HEK293T (cell line): ENCODE results near the gene PRSS3.
"Not testable (repeated sequence)": the region's sequence is repeated elsewhere in the genome, so short reads cannot be mapped to it uniquely, and the experiment has no call there.

Experiments used
- ARNT ChIP-seq: fragments of 450-650 bp; IDR thresholded peaks from 2 replicates; pipeline ENCODE4 v1.6.1; 2017; ENCODE audit warnings: mild to moderate bottlenecking
- BHLHE40 ChIP-seq: fragments of 450-650 bp; IDR thresholded peaks from 2 replicates; pipeline ENCODE4 v1.6.1; 2016; ENCODE audit warnings: mild to moderate bottlenecking, moderate library complexity, borderline replicate concordance
- CTBP1 ChIP-seq: fragments of 450-650 bp; IDR thresholded peaks from 2 replicates; pipeline ENCODE4 v1.6.1; 2016; ENCODE audit warnings: borderline replicate concordance
- ELF4 ChIP-seq: fragments of 450-650 bp; IDR thresholded peaks from 2 replicates; pipeline ENCODE4 v1.6.1; 2017; ENCODE audit warnings: antibody characterized with exemption
- FOXK2 ChIP-seq: fragments of 450-650 bp; IDR thresholded peaks from 2 replicates; pipeline ENCODE4 v1.6.1; 2016; ENCODE audit warnings: mild to moderate bottlenecking
- FOXM1 ChIP-seq: fragments of 450-650 bp; IDR thresholded peaks from 2 replicates; pipeline ENCODE4 v1.6.1; 2017; ENCODE audit warnings: mild to moderate bottlenecking, borderline replicate concordance
- HDGF ChIP-seq: fragments of 450-650 bp; IDR thresholded peaks from 2 replicates; pipeline ENCODE4 v1.6.1; 2017; ENCODE audit warnings: antibody characterized with exemption, borderline replicate concordance
- LEF1 ChIP-seq: fragments of 450-650 bp; IDR thresholded peaks from 2 replicates; pipeline ENCODE4 v1.6.1; 2017; ENCODE audit warnings: mild to moderate bottlenecking, borderline replicate concordance
- NFRKB ChIP-seq: fragments of 450-650 bp; IDR thresholded peaks from 2 replicates; pipeline ENCODE4 v1.6.1; 2016; ENCODE audit warnings: mild to moderate bottlenecking, moderate library complexity
- SP1 ChIP-seq: fragments of 450-650 bp; IDR thresholded peaks from 2 replicates; pipeline ENCODE4 v1.6.1; 2017
- SUZ12 ChIP-seq: fragments of 450-650 bp; IDR thresholded peaks from 2 replicates; pipeline ENCODE4 v1.6.1; 2016; ENCODE audit warnings: mild to moderate bottlenecking
- TARDBP ChIP-seq: fragments of 450-650 bp; IDR thresholded peaks from 2 replicates; pipeline ENCODE4 v1.6.1; 2016
- TF ChIP-seq, protein P1 (sequence below): fragments of 450-650 bp; IDR thresholded peaks from 2 replicates; pipeline ENCODE4 v1.6.1; 2016

DNA sequence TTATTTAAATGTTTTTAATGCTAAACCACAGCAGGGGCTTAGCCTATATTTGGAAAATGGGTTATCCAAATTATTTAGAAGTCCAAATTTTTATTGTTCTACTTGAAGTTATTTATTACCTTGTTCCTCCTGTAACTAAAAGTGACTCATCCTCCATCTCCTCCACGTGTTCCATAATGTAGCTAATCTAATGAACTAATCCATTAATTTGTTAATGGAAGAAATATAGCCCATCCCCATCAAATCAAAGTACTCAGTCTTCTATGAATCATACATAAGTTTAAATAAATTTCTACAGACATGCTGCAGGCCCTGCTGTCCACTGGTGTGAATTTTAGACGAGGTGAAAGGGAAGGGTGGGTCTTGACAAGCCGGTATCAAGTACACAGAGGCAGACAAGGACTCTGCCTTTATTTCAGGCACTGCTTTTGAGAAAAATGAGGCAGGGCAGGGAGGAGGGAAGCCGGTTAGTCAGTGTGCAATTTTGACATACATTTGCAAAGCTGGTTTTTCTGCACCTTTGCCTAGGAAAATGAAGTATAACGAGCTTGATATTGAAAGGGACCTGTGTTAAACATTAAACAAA is 21.2 kb upstream of the PRSS3 start:
- TF ChIP-seq LEF1, SP1, TARDBP, NFRKB, ELF4, ARNT, FOXK2, SUZ12, BHLHE40, HDGF, FOXM1, CTBP1: not testable (repeated sequence)
- TF ChIP-seq, protein P1, sequence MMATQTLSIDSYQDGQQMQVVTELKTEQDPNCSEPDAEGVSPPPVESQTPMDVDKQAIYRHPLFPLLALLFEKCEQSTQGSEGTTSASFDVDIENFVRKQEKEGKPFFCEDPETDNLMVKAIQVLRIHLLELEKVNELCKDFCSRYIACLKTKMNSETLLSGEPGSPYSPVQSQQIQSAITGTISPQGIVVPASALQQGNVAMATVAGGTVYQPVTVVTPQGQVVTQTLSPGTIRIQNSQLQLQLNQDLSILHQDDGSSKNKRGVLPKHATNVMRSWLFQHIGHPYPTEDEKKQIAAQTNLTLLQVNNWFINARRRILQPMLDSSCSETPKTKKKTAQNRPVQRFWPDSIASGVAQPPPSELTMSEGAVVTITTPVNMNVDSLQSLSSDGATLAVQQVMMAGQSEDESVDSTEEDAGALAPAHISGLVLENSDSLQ, result not testable (repeated sequence)
